Duodenal mucosa (tissue), 2 donors: ENCODE results near the gene SERPING1.

ENCODE experiments used
- H3K27ac ChIP-seq: one replicate; pipeline ENCODE4 v1.7.0; 2013; ENCODE audit warnings: low read depth, low read length
- H3K27me3 ChIP-seq, 2 donors: one replicate each; pipeline ENCODE4 v1.7.0; 2013; ENCODE audit warnings: low read length in 2 of 2, control low read depth in 1 of 2; ENCODE audit not compliant: insufficient read depth in 2 of 2, control insufficient read depth in 1 of 2
- H3K36me3 ChIP-seq, 2 donors: one replicate each; pipeline ENCODE4 v1.7.0; 2013; ENCODE audit warnings: low read length in 2 of 2, control low read depth in 1 of 2; ENCODE audit not compliant: insufficient read depth in 2 of 2, control insufficient read depth in 1 of 2
- H3K4me1 ChIP-seq, 2 donors: one replicate each; pipeline ENCODE4 v1.7.0; 2013; ENCODE audit warnings: low read length in 2 of 2, control low read depth in 1 of 2; ENCODE audit not compliant: insufficient read depth in 2 of 2, control insufficient read depth in 1 of 2
- H3K4me3 ChIP-seq, 2 donors: one replicate each; pipeline ENCODE4 v1.7.0; 2013; ENCODE audit warnings: low read length in 2 of 2, low read depth in 1 of 2
- H3K9ac ChIP-seq, 2 donors: one replicate each; pipeline ENCODE4 v1.7.0; 2013; ENCODE audit warnings: low read length in 2 of 2, low read depth in 1 of 2
- H3K9me3 ChIP-seq, 2 donors: one replicate each; pipeline ENCODE4 v1.7.0; 2013; ENCODE audit warnings: low read length in 2 of 2, control low read depth in 1 of 2; ENCODE audit not compliant: control insufficient read depth in 1 of 2

SERPING1 gene

DNA sequence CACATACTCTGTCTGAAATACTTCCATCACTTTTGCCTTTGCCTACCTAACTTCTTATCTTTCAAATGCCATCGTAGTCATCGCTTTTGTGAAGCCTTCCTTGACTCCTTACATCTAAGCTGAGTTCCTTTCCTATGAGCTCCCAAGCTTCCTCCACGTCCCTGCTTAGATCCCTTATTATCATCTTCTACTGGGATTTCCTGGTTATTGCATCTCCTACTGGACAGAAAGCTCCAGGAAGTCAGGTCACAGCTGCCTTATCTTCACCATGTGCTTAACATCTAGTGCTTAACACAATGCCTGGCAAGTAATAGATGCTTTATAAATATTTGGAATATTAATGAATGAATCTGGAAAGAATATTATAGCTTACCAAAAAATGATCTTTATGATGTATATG is 46.3 kb downstream of the SERPING1 start:
- no peaks in the 10 kb centered on the region for H3K9me3 ChIP-seq

GRCh38 chr11:57644748-57645688 is 47.5 kb downstream of the SERPING1 start:
- Histone ChIP-seq H3K4me3 (no peak overlapping the region), H3K27ac (no peak overlapping the region), H3K9ac (no peak overlapping the region), H3K36me3 (no peaks in the 10 kb centered on the region), H3K27me3 (peaks cover 45 to 52% of the 10 kb centered on the region in 2 donors), H3K9me3 (no peaks in the 10 kb centered on the region), H3K4me1 (peaks cover 8 to 42% of the 10 kb centered on the region in 2 donors)

More for the DNA sequence above, 46.3 kb downstream of the SERPING1 start:
- Histone ChIP-seq H3K4me3 (no peak overlapping the region), H3K27ac (no peak overlapping the region), H3K27me3 (peaks cover 43 to 54% of the 10 kb centered on the region in 2 donors), H3K36me3 (no peaks in the 10 kb centered on the region), H3K4me1 (peaks cover 11 to 44% of the 10 kb centered on the region in 2 donors), H3K9ac (no peak overlapping the region)

GRCh38 chr11:57645689-57646085 is 48.2 kb downstream of the SERPING1 start:
- Histone ChIP-seq H3K4me1 (peaks cover 8 to 43% of the 10 kb centered on the region in 2 donors), H3K9ac (no peak overlapping the region), H3K36me3 (no peaks in the 10 kb centered on the region), H3K9me3 (no peaks in the 10 kb centered on the region), H3K4me3 (no peak overlapping the region), H3K27ac (no peak overlapping the region), H3K27me3 (peaks cover 48 to 57% of the 10 kb centered on the region in 2 donors)

- Histone ChIP-seq H3K9me3 (no peaks in the 10 kb centered on the region), H3K36me3 (no peaks in the 10 kb centered on the region), H3K9ac (no peak overlapping the region), H3K27ac (no peak overlapping the region), H3K4me3 (no peak overlapping the region), H3K4me1 (peaks cover 8 to 43% of the 10 kb centered on the region in 2 donors), H3K27me3 (peaks cover 48 to 57% of the 10 kb centered on the region in 2 donors)
Measured at GRCh38 chr11:57646194-57646798, 48.8 kb downstream of the SERPING1 start.

GRCh38 chr11:57646799-57647303 is 49.4 kb downstream of the SERPING1 start:
- H3K36me3 ChIP-seq, result no peaks in the 10 kb centered on the region
- peaks cover 48 to 57% of the 10 kb centered on the region in 2 donors for H3K27me3 ChIP-seq
- H3K27ac ChIP-seq, result no peak overlapping the region
- H3K4me1 ChIP-seq, result peaks cover 8 to 43% of the 10 kb centered on the region in 2 donors
- H3K9ac ChIP-seq, result no peak overlapping the region
- no peak overlapping the region for H3K4me3 ChIP-seq
- no peaks in the 10 kb centered on the region for H3K9me3 ChIP-seq

- no peaks in the 10 kb centered on the region for H3K9me3 ChIP-seq
- no peak overlapping the region for H3K27ac ChIP-seq
- H3K9ac ChIP-seq, result no peak overlapping the region
- no peaks in the 10 kb centered on the region for H3K36me3 ChIP-seq
- peaks cover 48 to 57% of the 10 kb centered on the region in 2 donors for H3K27me3 ChIP-seq
- peaks cover 8 to 43% of the 10 kb centered on the region in 2 donors for H3K4me1 ChIP-seq
- H3K4me3 ChIP-seq, result no peak overlapping the region
Measured at GRCh38 chr11:57647372-57647771, 49.9 kb downstream of the SERPING1 start.

GRCh38 chr11:57647960-57648800 is 50.7 kb downstream of the SERPING1 start:
- no peaks in the 10 kb centered on the region for H3K36me3 ChIP-seq
- peaks cover 48 to 57% of the 10 kb centered on the region in 2 donors for H3K27me3 ChIP-seq
- H3K27ac ChIP-seq, result no peak overlapping the region
- no peak overlapping the region for H3K9ac ChIP-seq
- no peaks in the 10 kb centered on the region for H3K9me3 ChIP-seq
- peaks cover 8 to 43% of the 10 kb centered on the region in 2 donors for H3K4me1 ChIP-seq
- no peak overlapping the region for H3K4me3 ChIP-seq

DNA sequence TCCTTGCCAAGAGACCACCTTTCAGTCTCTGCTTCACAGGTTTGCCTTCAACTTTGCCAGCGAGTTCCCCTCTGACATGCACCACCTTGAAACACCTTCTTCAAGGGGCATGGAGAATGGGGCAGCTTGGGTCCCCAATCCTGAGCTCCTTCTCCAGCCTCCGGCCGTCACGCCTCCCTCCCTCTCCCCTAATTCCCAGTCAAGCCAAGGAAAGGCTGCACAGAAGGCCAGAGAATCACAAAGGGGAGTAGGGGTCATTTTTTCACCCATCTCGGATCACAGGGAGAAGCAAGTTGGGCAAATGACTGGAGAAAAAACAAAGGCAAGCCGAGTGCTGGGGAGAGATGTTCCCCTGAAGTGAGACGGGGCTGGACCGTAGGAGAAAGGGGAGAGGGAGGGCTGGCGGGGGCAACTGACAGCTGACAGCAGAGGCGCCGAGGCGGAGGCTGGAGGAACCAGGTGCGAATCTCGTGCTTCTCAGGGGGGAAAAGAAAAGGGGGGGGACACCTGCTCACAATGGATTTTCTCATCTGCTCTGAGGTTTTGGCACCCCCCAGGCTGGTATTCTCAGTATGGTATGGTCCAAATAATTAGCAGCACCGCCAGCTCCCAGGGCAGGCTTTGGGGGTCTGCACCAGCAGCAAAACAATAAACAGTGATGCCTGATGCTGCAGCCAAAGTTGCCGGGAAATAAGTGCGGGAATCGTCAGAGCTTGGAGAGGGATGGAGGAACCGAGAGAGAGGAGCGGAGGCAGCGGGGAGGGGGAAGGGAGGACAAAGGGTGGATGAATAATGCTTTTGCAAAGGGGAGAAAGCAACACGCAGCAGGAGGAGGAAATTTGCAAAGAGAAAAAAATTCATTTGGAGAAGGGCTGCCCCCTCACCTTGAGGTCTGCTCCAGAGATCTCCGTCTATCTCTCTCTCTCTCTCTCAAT is 51.6 kb downstream of the SERPING1 start:
- H3K9me3 ChIP-seq, result no peaks in the 10 kb centered on the region
- peak overlapping the region; percentile 52 to 65 for H3K4me3 ChIP-seq
- no peak overlapping the region for H3K27ac ChIP-seq
- no peaks in the 10 kb centered on the region for H3K36me3 ChIP-seq
- peaks cover 8 to 43% of the 10 kb centered on the region in 2 donors for H3K4me1 ChIP-seq
- peak overlapping the region; percentile 18 to 30 for H3K9ac ChIP-seq
- H3K27me3 ChIP-seq, result peaks cover 48 to 57% of the 10 kb centered on the region in 2 donors
